Astrocyte (in vitro differentiated cells and primary cell): Measurements from ENCODE around the gene MAP7D2. TPM values are rescaled to one million over a fixed set of nuclear protein-coding genes. Genes with fewer than 3 reads are reported as not detected.
A peak's percentile ranks its signal among the peaks of the same experiment; 100 is the strongest.

Experiments
- DNase-seq: peaks from one replicate; pipeline ENCODE4 v3.0.0-alpha.2; 2010; ENCODE audit warnings: low read depth
- FAIRE-seq: peaks from 2 replicates; lab custom pipeline; 2011; peaks lifted over from hg19 to GRCh38; lab: Jason Lieb, UNC
- H2AFZ ChIP-seq: 2 replicates; pipeline ENCODE4 v1.6.0; 2012; ENCODE audit warnings: low read depth, low read length, inconsistent platforms
- H3K27ac ChIP-seq: 2 replicates; pipeline ENCODE4 v1.5.1; 2011; ENCODE audit warnings: low read depth, low read length, inconsistent platforms
- H3K27me3 ChIP-seq: 2 replicates; pipeline ENCODE4 v1.6.0; 2011; ENCODE audit warnings: low read length, inconsistent platforms; ENCODE audit not compliant: insufficient read depth
- H3K36me3 ChIP-seq: 2 replicates; pipeline ENCODE4 v1.5.1; 2011; ENCODE audit warnings: low read length, inconsistent platforms; ENCODE audit not compliant: insufficient read depth
- H3K4me1 ChIP-seq: 2 replicates; pipeline ENCODE4 v1.5.1; 2011; ENCODE audit warnings: low read length, inconsistent platforms; ENCODE audit not compliant: insufficient read depth
- H3K4me2 ChIP-seq: 2 replicates; pipeline ENCODE4 v1.6.0; 2012; ENCODE audit warnings: low read length, inconsistent platforms
- H3K4me3 ChIP-seq: 2 replicates; pipeline ENCODE4 v1.5.1; 2011; ENCODE audit warnings: low read depth, mild to moderate bottlenecking, low read length, inconsistent platforms; ENCODE audit not compliant: insufficient read depth
- H3K79me2 ChIP-seq: 2 replicates; pipeline ENCODE4 v1.6.0; 2012; ENCODE audit warnings: mild to moderate bottlenecking, low read length, inconsistent platforms; ENCODE audit not compliant: insufficient read depth
- H3K9ac ChIP-seq: 2 replicates; pipeline ENCODE4 v1.6.0; 2012; ENCODE audit warnings: mild to moderate bottlenecking, low read length, inconsistent platforms
- H3K9me3 ChIP-seq: 2 replicates; pipeline ENCODE4 v1.5.1; 2012; ENCODE audit warnings: low read depth, mild to moderate bottlenecking, low read length, inconsistent platforms; ENCODE audit not compliant: insufficient read depth
- H4K20me1 ChIP-seq: 2 replicates; pipeline ENCODE4 v1.6.0; 2012; ENCODE audit warnings: low read length, inconsistent platforms; ENCODE audit not compliant: insufficient read depth
- H3K27ac Mint-ChIP-seq: one replicate; pipeline ENCODE4 v1.8.0; 2021; ENCODE audit warnings: mild to moderate bottlenecking, mixed read lengths; ENCODE audit not compliant: unreplicated experiment
- H3K27me3 Mint-ChIP-seq: one replicate; pipeline ENCODE4 v1.8.0; 2021; ENCODE audit warnings: low read depth, mixed read lengths; ENCODE audit not compliant: unreplicated experiment
- H3K36me3 Mint-ChIP-seq: one replicate; pipeline ENCODE4 v1.8.0; 2021; ENCODE audit warnings: low read depth, mixed read lengths; ENCODE audit not compliant: unreplicated experiment
- H3K4me1 Mint-ChIP-seq: one replicate; pipeline ENCODE4 v1.8.0; 2021; ENCODE audit warnings: low read depth, mixed read lengths; ENCODE audit not compliant: unreplicated experiment
- H3K4me3 Mint-ChIP-seq: one replicate; pipeline ENCODE4 v1.8.0; 2021; ENCODE audit warnings: mild to moderate bottlenecking, moderate library complexity, mixed read lengths; ENCODE audit not compliant: unreplicated experiment
- H3K9me3 Mint-ChIP-seq: one replicate; pipeline ENCODE4 v1.8.0; 2021; ENCODE audit warnings: mild to moderate bottlenecking, mixed read lengths; ENCODE audit not compliant: unreplicated experiment
- CTCF ChIP-seq: IDR thresholded peaks from 2 replicates; pipeline ENCODE4 v1.5.1; 2011; ENCODE audit warnings: low read depth, mild to moderate bottlenecking, inconsistent platforms, low read length, moderate library complexity; ENCODE audit not compliant: insufficient read depth
- EZH2 ChIP-seq: IDR thresholded peaks from 2 replicates; pipeline ENCODE4 v1.6.1; 2012; ENCODE audit warnings: mild to moderate bottlenecking, low read length, inconsistent platforms; ENCODE audit not compliant: insufficient read depth
- total RNA-seq: library from RNA; stranded (reverse); gene quantifications from 2 replicates; pipeline ENCODE4 v1.2.1, GENCODE V29; 2021

The MAP7D2 gene
- total RNA-seq, 1 donor from 2014 or later, result 1.3 TPM

- no peak for FAIRE-seq
- no peaks in the 10 kb centered on the region for H4K20me1 ChIP-seq
- peaks cover 2% of the 10 kb centered on the region for H3K9me3 Mint-ChIP-seq
Observed at GRCh38 chrX:20053537-20053936, 63.2 kb downstream of the MAP7D2 start.

GRCh38 chrX:20046864-20047263 is 69.8 kb downstream of the MAP7D2 start:
- DNase-seq (no peak), FAIRE-seq (peak; percentile 58)
- Histone ChIP-seq H3K27ac (no peak overlapping the region), H3K9ac (no peak overlapping the region), H3K36me3 (no peaks in the 10 kb centered on the region), H4K20me1 (no peaks in the 10 kb centered on the region), H2AFZ (no peak overlapping the region), H3K9me3 (no peaks in the 10 kb centered on the region), H3K4me3 (no peak overlapping the region), H3K79me2 (no peaks in the 10 kb centered on the region), H3K4me1 (no peaks in the 10 kb centered on the region), H3K4me2 (no peak overlapping the region), H3K27me3 (no peaks in the 10 kb centered on the region)
- Mint-ChIP-seq H3K4me3 (no peak overlapping the region), H3K27me3 (no peaks in the 10 kb centered on the region), H3K9me3 (no peaks in the 10 kb centered on the region), H3K4me1 (no peaks in the 10 kb centered on the region), H3K27ac (no peak overlapping the region), H3K36me3 (no peaks in the 10 kb centered on the region)
- TF ChIP-seq EZH2 (no peak), CTCF (no peak)

More at GRCh38 chrX:20053537-20053936, 63.2 kb downstream of the MAP7D2 start:
- H3K36me3 Mint-ChIP-seq, result no peaks in the 10 kb centered on the region
- H3K27me3 ChIP-seq, result no peaks in the 10 kb centered on the region
- H3K9me3 ChIP-seq, result no peaks in the 10 kb centered on the region
- H3K4me1 ChIP-seq, result no peaks in the 10 kb centered on the region
- DNase-seq, result no peak
- H3K36me3 ChIP-seq, result no peaks in the 10 kb centered on the region
- no peak overlapping the region for H3K4me3 ChIP-seq
- H3K27me3 Mint-ChIP-seq, result no peaks in the 10 kb centered on the region
- H3K27ac Mint-ChIP-seq, result no peak overlapping the region
- no peak overlapping the region for H3K9ac ChIP-seq
- no peak overlapping the region for H2AFZ ChIP-seq
- H3K4me3 Mint-ChIP-seq, result no peak overlapping the region
- H3K4me2 ChIP-seq, result no peak overlapping the region
- H3K4me1 Mint-ChIP-seq, result no peaks in the 10 kb centered on the region
- TF ChIP-seq CTCF (no peak), EZH2 (no peak)
- no peaks in the 10 kb centered on the region for H3K79me2 ChIP-seq
- no peak overlapping the region for H3K27ac ChIP-seq

- no peak overlapping the region for H3K9ac ChIP-seq
- no peaks in the 10 kb centered on the region for H3K9me3 ChIP-seq
- no peaks in the 10 kb centered on the region for H3K27me3 ChIP-seq
- TF ChIP-seq CTCF, result no peak
- no peak for TF ChIP-seq EZH2
- FAIRE-seq (no peak), DNase-seq (no peak)
- H3K4me3 ChIP-seq, result no peak overlapping the region
- no peaks in the 10 kb centered on the region for H3K4me1 Mint-ChIP-seq
- no peaks in the 10 kb centered on the region for H3K4me1 ChIP-seq
- H3K4me2 ChIP-seq, result no peak overlapping the region
- H3K36me3 ChIP-seq, result no peaks in the 10 kb centered on the region
- H3K27me3 Mint-ChIP-seq, result no peaks in the 10 kb centered on the region
- no peak overlapping the region for H3K27ac Mint-ChIP-seq
- no peaks in the 10 kb centered on the region for H3K9me3 Mint-ChIP-seq
- H3K27ac ChIP-seq, result no peak overlapping the region
- H3K36me3 Mint-ChIP-seq, result no peaks in the 10 kb centered on the region
- no peaks in the 10 kb centered on the region for H3K79me2 ChIP-seq
- no peak overlapping the region for H2AFZ ChIP-seq
- no peak overlapping the region for H3K4me3 Mint-ChIP-seq
- no peaks in the 10 kb centered on the region for H4K20me1 ChIP-seq
Observed at GRCh38 chrX:20046223-20046622, 70.5 kb downstream of the MAP7D2 start.
